GM12878 (cell line): Measurements from ENCODE around the gene MMD. TPM values are rescaled to one million over a fixed set of nuclear protein-coding genes. Genes with fewer than 3 reads are reported as not detected.

ENCODE experiments used
- ATAC-seq: fragments of 200-7000 bp; cut with Tn5 transposase; 3 replicates; pipeline ENCODE4 v1.9.1; 2020; ENCODE audit warnings: mild to moderate bottlenecking, moderate library complexity
- BruUV-seq: library from RNA; stranded (reverse); fragments of 400-500 nt; replicated peaks from 2 replicates; lab custom pipeline; 2021; lab: Mats Ljungman, UMichigan
- CTCF ChIA-PET: fragments of 300-600 bp; sonication (Branson Sonifier 250); formaldehyde crosslinking; extraction: SDS; loops from one replicate; lab custom pipeline; 2021; ENCODE audit warnings: inconsistent platforms; lab: Yijun Ruan, JAX
- POLR2A ChIA-PET: fragments of 350-600 bp; formaldehyde crosslinking; extraction: SDS; loops from one replicate; lab custom pipeline; 2021; ENCODE audit warnings: inconsistent platforms; lab: Charles Lee
- RAD21 ChIA-PET: fragments of 300-600 bp; sonication (Branson Sonifier 250); formaldehyde crosslinking; loops from one replicate; lab custom pipeline; 2023; ENCODE audit warnings: antibody characterized with exemption; ENCODE audit not compliant: unreplicated experiment; lab: Charles Lee
- SMC1A ChIA-PET: fragments of 300-600 bp; sonication (Branson Sonifier 250); formaldehyde crosslinking; loops from one replicate; lab custom pipeline; 2023; ENCODE audit not compliant: unreplicated experiment, uncharacterized antibody; lab: Charles Lee
- DNase-seq: peaks from one replicate; pipeline ENCODE4 v3.0.0-alpha.2; 2011; ENCODE audit warnings: low read depth, low spot score
- FAIRE-seq: peaks from 3 replicates; lab custom pipeline; 2011; peaks lifted over from hg19 to GRCh38; lab: Jason Lieb, UNC
- H2AFZ ChIP-seq: 2 replicates; pipeline ENCODE4 v1.6.0; 2011; ENCODE audit warnings: low read depth, low read length, control low read depth; ENCODE audit not compliant: control insufficient read depth
- H3K27ac ChIP-seq: 2 replicates; pipeline ENCODE4 v1.5.1; 2011; ENCODE audit warnings: control low read depth; ENCODE audit not compliant: control insufficient read depth, insufficient read depth
- H3K27me3 ChIP-seq, 2 experiments: replicated peaks in 1 of 2; 2 replicates each; pipeline versions ENCODE4 v1.6.0 to v1.6.1; 2011; ENCODE audit warnings: low read length in 1 of 2; ENCODE audit not compliant: control insufficient read depth in 2 of 2, insufficient read depth in 2 of 2
- H3K36me3 ChIP-seq, 2 experiments: 2 replicates each; pipeline ENCODE4 v1.5.1; 2011; ENCODE audit warnings: low read length in 1 of 2; ENCODE audit not compliant: control insufficient read depth in 2 of 2, insufficient read depth in 2 of 2
- H3K4me1 ChIP-seq: 2 replicates; pipeline ENCODE4 v1.6.1; 2011; ENCODE audit warnings: mild to moderate bottlenecking, low read length, moderate library complexity, mixed read lengths; ENCODE audit not compliant: control insufficient read depth, insufficient read depth
- H3K4me2 ChIP-seq: 2 replicates; pipeline ENCODE4 v1.6.0; 2011; ENCODE audit warnings: control low read depth; ENCODE audit not compliant: control insufficient read depth, insufficient read depth
- H3K4me3 ChIP-seq: fragments of 200-600 bp; sonication (generic); 2 replicates; pipeline ENCODE4 v1.5.1; 2016
- H3K79me2 ChIP-seq: 2 replicates; pipeline ENCODE4 v1.6.0; 2011; ENCODE audit warnings: low read length; ENCODE audit not compliant: control insufficient read depth, insufficient read depth
- H3K9ac ChIP-seq: 2 replicates; pipeline ENCODE4 v1.8.0; 2011; ENCODE audit warnings: low read length, control low read depth, mixed read lengths; ENCODE audit not compliant: control insufficient read depth, insufficient read depth
- H3K9me3 ChIP-seq: replicated peaks from 3 replicates; pipeline ENCODE4 v1.5.1; 2011; ENCODE audit warnings: mild to moderate bottlenecking, low read length; ENCODE audit not compliant: control insufficient read depth, insufficient read depth
- H4K20me1 ChIP-seq: 2 replicates; pipeline ENCODE4 v1.6.0; 2011; ENCODE audit not compliant: control insufficient read depth, insufficient read depth
- CBFB ChIP-seq: IDR thresholded peaks from 2 replicates; pipeline ENCODE4 v1.6.1; 2016; ENCODE audit warnings: antibody characterized with exemption, low read depth
- CBX3 ChIP-seq: fragments of 200-600 bp; sonication (generic); IDR thresholded peaks from 2 replicates; pipeline ENCODE4 v1.6.1; 2016; ENCODE audit warnings: low read depth, borderline replicate concordance
- ETV6 ChIP-seq, 2 experiments: fragments of 450-650 bp in 1 of 2; IDR thresholded peaks in 1 of 2; conservative IDR thresholded peaks in 1 of 2; 2 replicates each; pipeline ENCODE4 v1.6.1; 2014; ENCODE audit warnings: antibody characterized with exemption in 1 of 2, borderline replicate concordance in 1 of 2, low read depth in 1 of 2, mild to moderate bottlenecking in 1 of 2, moderate library complexity in 1 of 2
- KAT2A ChIP-seq: conservative IDR thresholded peaks from 2 replicates; pipeline ENCODE4 v1.6.1; 2011; ENCODE audit warnings: low read depth, low read length; ENCODE audit not compliant: control insufficient read depth
- MEF2B ChIP-seq: fragments of 450-650 bp; IDR thresholded peaks from 2 replicates; pipeline ENCODE4 v1.6.1; 2018; ENCODE audit warnings: mild to moderate bottlenecking, moderate library complexity; ENCODE audit not compliant: partially characterized antibody, poor library complexity, severe bottlenecking
- SMAD5 ChIP-seq: IDR thresholded peaks from 2 replicates; pipeline ENCODE4 v1.6.1; 2016; ENCODE audit warnings: antibody characterized with exemption, low read depth
- TAF1 ChIP-seq: IDR thresholded peaks from 2 replicates; pipeline ENCODE4 v1.6.1; 2011; ENCODE audit warnings: mild to moderate bottlenecking, low read depth, low read length, borderline replicate concordance
- in situ Hi-C: fragments of 300-500 bp; cut with MboI; formaldehyde crosslinking; loops from 9 replicates; pipeline ENCODE4 v1.14.3; 2018; ENCODE audit warnings: mixed read lengths
- intact Hi-C: fragments of 100-400 bp; cut with micrococcal nuclease; formaldehyde crosslinking; loops from one replicate; pipeline ENCODE4 v1.14.2; 2022; ENCODE audit not compliant: unreplicated experiment
- polyA plus RNA-seq, 11 experiments: library from polyadenylated mRNA; depleted of rRNA in 4 of 11; unstranded in 6 of 11; stranded (reverse) in 5 of 11; fragments of >200 nt; fragmentation: Nextera tagmentation in 4 of 11; fragmentation: Illumina TruSeq in 1 of 11; extraction: Ambion mirVana in 4 of 11; extraction: Trizol in 1 of 11; gene quantifications; 1 replicate in 1 of 11; 2 replicates in 10 of 11; pipeline versions ENCODE4 v1.2.1 to v1.2.3, GENCODE V29; 2011 to 2016; ENCODE audit warnings: inconsistent platforms in 2 of 11, missing spikeins in 2 of 11, low read depth in 1 of 11
- total RNA-seq, 4 experiments: library from RNA; depleted of rRNA in 3 of 4; stranded (reverse); fragments of >200 nt in 3 of 4; fragmentation: Illumina TruSeq in 1 of 4; extraction: Trizol in 1 of 4; gene quantifications; 2 replicates each; pipeline versions ENCODE4 v1.2.1 to v1.2.3, GENCODE V29; 2013 to 2021
- TF ChIP-seq, protein P1 (sequence below): IDR thresholded peaks from 2 replicates; pipeline ENCODE4 v1.6.1; 2012; ENCODE audit warnings: low read depth, low read length, improper control_type of control experiment

MMD gene
- total and polyA plus RNA-seq, 10 of the 15 experiments (the other 5 are each of a cell fraction or from before 2014, with no cell fraction given): 8.0 to 46.7 (median 22.3) TPM

DNA sequence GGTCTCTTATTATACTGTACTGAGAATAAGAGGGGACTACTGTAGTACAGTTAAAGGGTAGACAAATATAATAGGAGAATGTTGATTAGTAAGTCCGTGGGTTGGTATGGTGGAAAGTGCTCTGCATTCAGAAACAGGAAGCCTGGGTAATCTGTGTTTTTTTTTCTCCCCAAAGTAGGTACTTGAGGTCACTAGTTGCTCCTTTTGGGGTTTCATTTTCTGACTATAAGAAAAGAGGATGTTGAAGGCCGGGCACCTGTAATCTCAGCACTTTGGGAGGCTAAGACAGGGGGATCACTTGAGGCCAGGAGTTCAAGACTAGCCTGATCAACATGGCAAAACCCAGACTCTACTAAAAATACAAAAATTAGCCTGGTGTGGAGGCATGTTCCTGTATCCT lies 42.0 kb upstream of the MMD start (continued):
- TF ChIP-seq CBFB (0 out of 2 replicates have a peak, but pooled peaks have one; percentile 21), ETV6 (conservative IDR thresholded peaks at IDR 0.05 in 1 of 2, IDR thresholded peaks at IDR 0.05 in 1 of 2; ENCODE audit: borderline replicate concordance in 1 of 2, low read depth in 1 of 2) (peak in 1 of 2 experiments; percentile 71; a peak in 1 of 4 replicates)
- TF ChIP-seq, protein P1, sequence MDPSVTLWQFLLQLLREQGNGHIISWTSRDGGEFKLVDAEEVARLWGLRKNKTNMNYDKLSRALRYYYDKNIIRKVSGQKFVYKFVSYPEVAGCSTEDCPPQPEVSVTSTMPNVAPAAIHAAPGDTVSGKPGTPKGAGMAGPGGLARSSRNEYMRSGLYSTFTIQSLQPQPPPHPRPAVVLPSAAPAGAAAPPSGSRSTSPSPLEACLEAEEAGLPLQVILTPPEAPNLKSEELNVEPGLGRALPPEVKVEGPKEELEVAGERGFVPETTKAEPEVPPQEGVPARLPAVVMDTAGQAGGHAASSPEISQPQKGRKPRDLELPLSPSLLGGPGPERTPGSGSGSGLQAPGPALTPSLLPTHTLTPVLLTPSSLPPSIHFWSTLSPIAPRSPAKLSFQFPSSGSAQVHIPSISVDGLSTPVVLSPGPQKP: no peak

DNA sequence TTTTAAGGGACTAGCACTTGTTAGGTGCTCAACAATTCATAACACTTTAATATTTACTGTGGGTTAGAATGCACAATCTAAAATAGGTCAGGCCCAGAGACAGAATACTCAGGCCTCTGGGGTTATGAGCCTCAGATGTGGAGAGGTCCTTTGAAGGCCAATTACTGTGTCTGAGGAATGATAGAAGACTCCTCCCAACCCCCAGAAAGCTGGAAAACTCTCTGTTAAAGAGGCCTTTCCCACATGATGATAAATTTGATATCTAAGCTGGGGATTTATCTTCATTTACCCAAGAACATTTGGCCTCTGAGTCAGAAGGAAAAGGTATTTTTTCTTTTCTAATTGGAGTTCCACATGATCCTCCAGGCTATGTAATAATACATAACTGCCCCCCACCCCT lies 41.1 kb upstream of the MMD start:
- Histone ChIP-seq H3K4me2 (no peak overlapping the region), H2AFZ (no peak overlapping the region; the same call in 1 of the 2 replicates), H3K27ac (no peak overlapping the region), H3K4me1 (peaks cover 25% of the 10 kb centered on the region), H3K9ac (no peak overlapping the region), H4K20me1 (no peaks in the 10 kb centered on the region), H3K79me2 (no peaks in the 10 kb centered on the region), H3K27me3 (no peaks in the 10 kb centered on the region), H3K4me3 (no peak overlapping the region), H3K36me3 (no peaks in the 10 kb centered on the region), H3K9me3 (no peaks in the 10 kb centered on the region)
- FAIRE-seq: no peak
- ATAC-seq: no peak
- DNase-seq: no peak
- POLR2A ChIA-PET: interaction anchor here (0.9 kb wide), 1 partner anchor 17 kb away, joined by 3 read pairs; no protein-coding TSS in a partner anchor
- BruUV-seq: no TSS peak
- RAD21 ChIA-PET: interaction anchor here (1.2 kb wide), 1 partner anchor 51 kb away, joined by 4 read pairs; no protein-coding TSS in a partner anchor
- CTCF ChIA-PET: interaction anchor here (1.2 kb wide), 1 partner anchor 106 kb away, joined by 3 read pairs; no protein-coding TSS in a partner anchor
- TF ChIP-seq KAT2A (no peak), MEF2B (no peak), SMAD5 (no peak), TAF1 (no peak), CBX3 (no peak)
- SMC1A ChIA-PET: interaction anchor here (1.0 to 3.9 kb wide), 5 partner anchors 16 to 47 kb away, joined by 3 to 14 read pairs (median 4); no protein-coding TSS in a partner anchor
- in situ Hi-C loops (no loop called here), intact Hi-C loops (loop anchor here (2.0 kb wide), 1 partner anchor 26 kb away; no protein-coding TSS in a partner anchor)
